Progenitor cell of endocrine pancreas (in vitro differentiated cells): ENCODE results near the gene SNX15. TPM values are rescaled to one million over a fixed set of nuclear protein-coding genes. Genes with fewer than 3 reads are reported as not detected.
"Not testable (repeated sequence)": the region's sequence is repeated elsewhere in the genome, so short reads cannot be mapped to it uniquely, and the experiment has no call there.

Experiments used
- DNase-seq: peaks from one replicate; pipeline ENCODE4 v3.0.0; 2021; ENCODE audit warnings: low spot score; ENCODE audit not compliant: unreplicated experiment
- H3K27ac Mint-ChIP-seq: 2 replicates; pipeline ENCODE4 v1.8.0; 2021; ENCODE audit warnings: mild to moderate bottlenecking, moderate library complexity, mixed read lengths
- H3K27me3 Mint-ChIP-seq: 2 replicates; pipeline ENCODE4 v1.8.0; 2021; ENCODE audit warnings: mixed read lengths
- H3K36me3 Mint-ChIP-seq: 2 replicates; pipeline ENCODE4 v1.8.0; 2022; ENCODE audit warnings: mixed read lengths; ENCODE audit not compliant: insufficient read depth
- H3K4me1 Mint-ChIP-seq: 2 replicates; pipeline ENCODE4 v1.8.0; 2021; ENCODE audit warnings: low read depth, mixed read lengths
- H3K4me3 Mint-ChIP-seq: 2 replicates; pipeline ENCODE4 v1.8.0; 2021; ENCODE audit warnings: low read depth, mild to moderate bottlenecking, moderate library complexity, mixed read lengths
- H3K9me3 Mint-ChIP-seq: 2 replicates; pipeline ENCODE4 v1.8.0; 2021; ENCODE audit warnings: low read depth, mixed read lengths
- CTCF ChIP-seq: fragments of 200-600 bp; sonication (generic); IDR thresholded peaks from one replicate; pipeline ENCODE4 v1.5.0; 2021; ENCODE audit warnings: antibody characterized with exemption, mild to moderate bottlenecking; ENCODE audit not compliant: unreplicated experiment
- total RNA-seq: library from RNA; stranded (reverse); gene quantifications from 2 replicates; pipeline ENCODE4 v1.2.1, GENCODE V29; 2021

SNX15 gene
- total RNA-seq, 1 donor from 2014 or later = 34.5 TPM

DNA sequence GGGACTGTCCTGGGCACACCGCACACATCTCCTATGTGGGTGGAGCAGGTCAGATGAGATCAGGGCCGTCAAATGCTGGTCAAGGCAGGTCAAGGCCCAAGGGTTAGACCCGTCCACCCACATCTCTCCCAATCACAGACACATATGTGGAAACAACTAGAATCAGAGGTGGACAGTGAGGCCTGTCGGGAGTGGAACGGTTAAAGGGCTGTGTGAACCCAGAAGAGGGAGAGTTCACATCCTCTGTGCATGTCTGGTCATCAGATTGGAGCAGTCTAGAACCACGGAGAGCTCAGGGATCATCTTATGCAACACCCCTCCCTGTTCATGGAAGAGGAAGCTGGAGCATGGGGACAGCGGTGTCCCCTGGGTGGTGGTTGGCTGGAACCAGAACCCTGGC is 7.4 kb upstream of the SNX15 start:
- Mint-ChIP-seq H3K27ac (no peak overlapping the region), H3K9me3 (no peaks in the 10 kb centered on the region), H3K4me1 (peaks cover 7% of the 10 kb centered on the region), H3K36me3 (peaks cover 8% of the 10 kb centered on the region), H3K4me3 (no peak overlapping the region), H3K27me3 (no peaks in the 10 kb centered on the region)
- no peak for TF ChIP-seq CTCF
- DNase-seq = no peak

- H3K36me3 Mint-ChIP-seq = peaks cover 8% of the 10 kb centered on the region
- DNase-seq = no peak
- no peaks in the 10 kb centered on the region for H3K27me3 Mint-ChIP-seq
- no peak overlapping the region for H3K4me3 Mint-ChIP-seq
- H3K4me1 Mint-ChIP-seq = peaks cover 7% of the 10 kb centered on the region
- no peak overlapping the region for H3K27ac Mint-ChIP-seq
- no peak for TF ChIP-seq CTCF
- H3K9me3 Mint-ChIP-seq = no peaks in the 10 kb centered on the region
These were observed 6.2 kb upstream of the SNX15 start for GRCh38 chr11:65021003-65021402.

DNA sequence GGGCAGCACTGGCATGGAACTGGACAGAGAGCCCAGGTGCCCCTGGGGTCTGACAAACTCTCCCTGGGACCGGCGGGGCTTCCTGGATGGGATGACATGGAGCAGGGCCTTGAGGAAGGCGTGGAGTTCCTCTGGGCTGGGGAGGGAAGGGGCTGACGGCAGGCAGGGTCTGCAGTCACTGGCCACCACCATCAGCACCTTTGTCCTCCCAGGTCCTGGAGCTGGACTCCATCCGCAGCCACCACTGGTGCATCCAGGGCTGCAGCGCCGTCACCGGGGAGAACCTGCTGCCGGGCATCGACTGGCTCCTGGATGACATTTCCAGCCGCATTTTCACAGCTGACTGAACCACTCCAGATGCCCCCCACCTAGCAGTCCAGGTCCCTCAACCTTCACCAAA is 5.7 kb upstream of the SNX15 start:
- DNase-seq = no peak
- Mint-ChIP-seq H3K36me3 (peaks cover 6% of the 10 kb centered on the region), H3K9me3 (no peaks in the 10 kb centered on the region), H3K27me3 (no peaks in the 10 kb centered on the region), H3K4me1 (peaks cover 7% of the 10 kb centered on the region), H3K27ac (no peak overlapping the region), H3K4me3 (no peak overlapping the region)
- no peak for TF ChIP-seq CTCF

DNA sequence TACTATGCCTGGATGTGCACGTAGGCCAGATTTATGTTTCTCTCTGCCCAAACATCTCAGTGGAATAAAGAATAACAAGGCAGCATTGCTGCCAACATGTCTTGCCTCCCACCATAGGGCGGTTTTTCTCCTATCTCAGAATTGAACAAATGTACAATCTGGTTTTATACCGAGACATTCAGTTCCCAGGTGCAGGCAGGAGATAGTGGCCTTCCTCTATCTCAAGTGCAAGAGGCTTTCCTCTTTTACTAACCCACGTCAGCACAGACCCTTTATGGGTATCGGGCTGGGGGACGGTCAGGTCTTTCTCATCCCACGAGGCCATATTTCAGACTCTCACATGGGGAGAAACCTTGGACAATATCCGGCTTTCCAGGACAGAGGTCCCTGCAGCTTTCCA is 3.7 kb upstream of the SNX15 start:
- H3K27ac Mint-ChIP-seq = peak overlapping the region; percentile 59
- H3K4me1 Mint-ChIP-seq = peaks cover 16% of the 10 kb centered on the region
- not testable (repeated sequence) for H3K4me3 Mint-ChIP-seq, DNase-seq, H3K9me3 Mint-ChIP-seq, H3K27me3 Mint-ChIP-seq, H3K36me3 Mint-ChIP-seq

DNA sequence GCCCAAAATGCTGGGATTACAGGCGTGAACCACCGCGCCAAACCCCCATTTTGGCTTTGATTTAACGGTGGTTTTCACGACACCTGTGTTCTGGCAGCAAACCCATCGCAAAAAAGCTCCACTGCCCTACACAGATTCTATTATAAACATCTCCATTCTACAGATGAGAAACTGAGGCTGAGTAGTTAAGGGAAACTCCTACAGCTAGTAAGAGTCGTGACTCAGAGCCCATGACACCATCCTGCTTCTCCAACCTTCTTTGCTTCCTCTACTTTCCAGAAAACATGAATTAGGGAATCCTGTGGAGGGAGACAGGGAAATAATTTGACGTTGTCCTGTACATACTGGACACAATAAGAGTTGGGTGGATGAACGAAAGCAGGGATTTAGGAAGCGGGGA is 429 bp upstream of the SNX15 start:
- DNase-seq = no peak
- Mint-ChIP-seq H3K27ac (peak overlapping the region; percentile 93), H3K4me3 (peak overlapping the region; percentile 82), H3K36me3 (no peaks in the 10 kb centered on the region), H3K9me3 (no peaks in the 10 kb centered on the region), H3K27me3 (no peaks in the 10 kb centered on the region), H3K4me1 (peaks cover 16% of the 10 kb centered on the region)
- TF ChIP-seq CTCF = no peak

DNA sequence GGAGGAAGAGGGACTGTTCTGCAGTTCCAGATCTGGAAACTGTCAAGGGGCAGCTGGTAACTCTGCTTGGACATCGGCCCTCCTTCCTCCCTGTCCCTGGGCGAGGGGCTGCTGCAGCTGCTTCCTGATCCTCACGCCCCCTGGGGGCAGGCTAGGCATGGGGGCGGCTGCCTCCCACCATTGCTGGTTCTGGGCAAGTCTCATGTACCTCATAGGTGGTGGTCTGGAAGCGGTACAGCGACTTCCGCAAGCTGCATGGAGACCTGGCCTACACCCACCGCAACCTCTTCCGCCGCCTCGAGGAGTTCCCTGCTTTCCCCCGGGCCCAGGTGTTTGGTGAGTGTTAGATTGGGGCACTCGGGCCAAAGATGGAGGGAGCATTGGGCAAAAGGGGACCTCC is 5.0 kb downstream of the SNX15 start:
- TF ChIP-seq CTCF = no peak
- no peak overlapping the region for H3K4me3 Mint-ChIP-seq
- no peak overlapping the region for H3K27ac Mint-ChIP-seq
- H3K27me3 Mint-ChIP-seq = no peaks in the 10 kb centered on the region
- no peaks in the 10 kb centered on the region for H3K9me3 Mint-ChIP-seq
- no peaks in the 10 kb centered on the region for H3K36me3 Mint-ChIP-seq
- H3K4me1 Mint-ChIP-seq = peaks cover 5% of the 10 kb centered on the region
- no peak for DNase-seq
